Measurements from ENCODE around the gene EFCAB5.

EFCAB5 gene

GRCh38 chr17:29958947-29959657 is 17.7 kb downstream of the EFCAB5 start:
- Mint-ChIP-seq H3K27ac (no peak overlapping the region), H3K4me1 (ENCODE audit: low read depth) (no peaks in the 10 kb centered on the region), H3K36me3 (ENCODE audit: low read depth) (no peaks in the 10 kb centered on the region), H3K27me3 (no peaks in the 10 kb centered on the region), H3K9me3 (peaks cover 9% of the 10 kb centered on the region), H3K4me3 (no peak overlapping the region)
- no peak for DNase-seq

- Mint-ChIP-seq H3K4me1 (ENCODE audit: low read depth) (no peaks in the 10 kb centered on the region), H3K27ac (no peak overlapping the region), H3K9me3 (peaks cover 5% of the 10 kb centered on the region), H3K36me3 (ENCODE audit: low read depth) (no peaks in the 10 kb centered on the region), H3K27me3 (no peaks in the 10 kb centered on the region), H3K4me3 (no peak overlapping the region)
- no peak for DNase-seq
Observed at GRCh38 chr17:29959658-29960337, 18.4 kb downstream of the EFCAB5 start.

DNA sequence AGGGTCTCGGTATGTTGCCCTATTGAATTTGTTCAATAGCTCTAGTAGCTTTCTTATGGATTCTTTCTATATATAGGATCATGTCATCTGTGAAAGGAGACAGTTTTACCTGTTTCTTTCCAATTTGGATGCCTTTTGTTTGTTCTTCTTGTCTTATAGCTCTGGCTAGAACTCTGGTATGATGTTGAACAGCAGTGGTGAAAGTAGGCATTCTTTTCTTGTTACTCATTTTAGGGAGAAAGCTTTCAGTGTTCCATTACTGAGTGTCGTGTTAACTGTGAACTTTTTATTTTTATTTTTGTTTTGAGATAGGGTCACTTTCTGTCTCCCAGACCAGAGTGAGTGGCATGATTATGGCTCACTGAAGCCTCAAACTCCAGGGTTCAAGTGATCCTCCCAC is 21.2 kb downstream of the EFCAB5 start:
- no peak overlapping the region for H3K27ac Mint-ChIP-seq
- no peak for DNase-seq
- no peak overlapping the region for H3K4me3 Mint-ChIP-seq
- H3K4me1 Mint-ChIP-seq (ENCODE audit: low read depth), result no peaks in the 10 kb centered on the region
- H3K27me3 Mint-ChIP-seq, result no peaks in the 10 kb centered on the region
- peaks cover 2% of the 10 kb centered on the region for H3K9me3 Mint-ChIP-seq
- H3K36me3 Mint-ChIP-seq (ENCODE audit: low read depth), result no peaks in the 10 kb centered on the region

DNA sequence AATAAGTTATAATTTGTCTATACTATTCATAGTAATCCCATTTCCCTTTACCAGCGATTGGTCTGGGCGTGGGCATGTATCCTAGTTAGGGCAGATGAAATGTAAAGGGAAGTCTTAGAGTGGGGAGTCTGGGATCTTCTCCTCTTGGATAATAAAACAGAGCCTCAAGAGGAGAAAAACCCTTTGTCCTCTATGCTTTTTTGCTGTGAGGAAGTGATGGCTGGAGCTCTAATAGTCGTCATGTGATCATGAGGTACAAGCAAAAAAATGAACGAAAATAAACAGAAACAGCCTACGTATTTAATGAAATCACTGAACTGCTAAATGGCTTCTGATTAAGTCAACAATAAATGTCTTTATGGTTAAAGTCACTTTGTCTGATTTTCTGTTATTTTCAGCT is 26.8 kb downstream of the EFCAB5 start:
- Mint-ChIP-seq H3K4me3 (no peak overlapping the region), H3K9me3 (no peaks in the 10 kb centered on the region), H3K36me3 (ENCODE audit: low read depth) (no peaks in the 10 kb centered on the region), H3K4me1 (ENCODE audit: low read depth) (no peaks in the 10 kb centered on the region), H3K27ac (no peak overlapping the region), H3K27me3 (no peaks in the 10 kb centered on the region)
- no peak for DNase-seq

- Mint-ChIP-seq H3K4me1 (ENCODE audit: low read depth) (no peaks in the 10 kb centered on the region), H3K4me3 (no peak overlapping the region), H3K9me3 (no peaks in the 10 kb centered on the region), H3K27me3 (no peaks in the 10 kb centered on the region), H3K27ac (no peak overlapping the region), H3K36me3 (ENCODE audit: low read depth) (no peaks in the 10 kb centered on the region)
- no peak for DNase-seq
Observed at GRCh38 chr17:29972277-29972676, 30.8 kb downstream of the EFCAB5 start.

DNA sequence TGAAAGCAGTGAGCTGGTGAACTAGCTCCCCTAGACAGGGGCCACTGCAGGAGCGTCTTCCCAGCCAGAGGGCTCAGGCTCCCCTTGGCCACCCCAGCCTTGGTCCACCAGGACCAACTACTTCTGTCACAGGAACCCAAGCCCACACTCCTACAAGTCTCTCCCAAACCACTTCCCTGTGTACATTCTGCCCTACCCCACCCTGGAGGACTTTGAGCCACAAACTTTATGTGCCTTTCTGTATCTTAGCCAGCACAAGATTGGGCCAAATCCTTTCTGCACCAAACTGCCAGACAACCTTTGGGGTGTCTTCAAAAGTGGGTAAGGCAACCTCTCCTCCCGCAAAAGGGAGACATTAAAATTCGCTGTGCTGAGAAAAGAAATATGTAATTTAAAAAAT is 31.6 kb downstream of the EFCAB5 start:
- Mint-ChIP-seq H3K27me3 (no peaks in the 10 kb centered on the region), H3K9me3 (no peaks in the 10 kb centered on the region), H3K27ac (no peak overlapping the region), H3K4me1 (ENCODE audit: low read depth) (no peaks in the 10 kb centered on the region), H3K4me3 (no peak overlapping the region), H3K36me3 (ENCODE audit: low read depth) (no peaks in the 10 kb centered on the region)
- no peak for DNase-seq

GRCh38 chr17:29977836-29978235 is 36.4 kb downstream of the EFCAB5 start:
- H3K4me1 Mint-ChIP-seq (ENCODE audit: low read depth), result no peaks in the 10 kb centered on the region
- H3K27me3 Mint-ChIP-seq, result no peaks in the 10 kb centered on the region
- no peak overlapping the region for H3K27ac Mint-ChIP-seq
- no peak for DNase-seq
- no peak overlapping the region for H3K4me3 Mint-ChIP-seq
- H3K9me3 Mint-ChIP-seq, result no peaks in the 10 kb centered on the region
- no peaks in the 10 kb centered on the region for H3K36me3 Mint-ChIP-seq (ENCODE audit: low read depth)

DNA sequence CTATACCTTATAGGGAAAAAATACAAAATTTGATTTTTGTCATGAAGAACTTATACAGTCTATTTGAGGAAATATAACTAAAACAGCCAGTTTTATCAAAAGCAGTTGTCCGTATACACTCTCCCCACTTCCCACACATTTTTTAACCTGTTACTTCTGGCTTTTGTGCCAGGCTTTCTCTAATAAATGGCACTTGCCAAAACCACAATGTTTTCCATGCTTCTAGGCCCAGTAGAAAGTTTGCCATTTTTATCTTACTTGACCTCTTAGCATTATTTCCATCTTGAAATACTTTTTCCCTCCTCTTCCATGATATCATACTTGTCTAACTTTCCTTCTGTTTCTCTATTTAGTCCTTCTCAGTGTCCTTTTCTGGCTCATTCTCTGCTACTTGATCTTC is 38.8 kb downstream of the EFCAB5 start:
- no peaks in the 10 kb centered on the region for H3K36me3 Mint-ChIP-seq (ENCODE audit: low read depth)
- no peaks in the 10 kb centered on the region for H3K27me3 Mint-ChIP-seq
- no peaks in the 10 kb centered on the region for H3K4me1 Mint-ChIP-seq (ENCODE audit: low read depth)
- DNase-seq, result no peak
- H3K27ac Mint-ChIP-seq, result no peak overlapping the region
- no peaks in the 10 kb centered on the region for H3K9me3 Mint-ChIP-seq
- no peak overlapping the region for H3K4me3 Mint-ChIP-seq

GRCh38 chr17:29982991-29983653 is 41.7 kb downstream of the EFCAB5 start:
- no peak overlapping the region for H3K4me3 Mint-ChIP-seq
- peaks cover 11% of the 10 kb centered on the region for H3K9me3 Mint-ChIP-seq
- DNase-seq, result no peak
- no peak overlapping the region for H3K27ac Mint-ChIP-seq
- no peaks in the 10 kb centered on the region for H3K4me1 Mint-ChIP-seq (ENCODE audit: low read depth)
- no peaks in the 10 kb centered on the region for H3K36me3 Mint-ChIP-seq (ENCODE audit: low read depth)
- peaks cover 8% of the 10 kb centered on the region for H3K27me3 Mint-ChIP-seq

DNA sequence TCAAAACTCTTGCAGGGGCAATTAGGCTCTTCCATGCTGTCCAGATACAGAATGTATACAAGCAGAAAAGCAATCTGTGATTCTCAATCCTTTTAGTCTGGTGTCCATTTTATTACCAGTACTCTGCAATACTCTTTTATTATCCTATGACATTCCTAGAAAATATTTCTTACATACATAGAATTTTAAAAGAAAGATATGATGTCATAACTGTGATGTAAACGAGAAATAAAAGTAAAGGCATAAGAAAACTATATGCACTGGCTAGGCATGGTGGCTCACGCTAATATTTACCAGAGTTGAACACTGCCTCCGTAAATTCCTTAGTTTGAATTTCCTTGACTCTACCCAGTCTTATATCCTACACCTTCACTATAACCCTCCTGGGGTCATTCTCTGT is 55.0 kb downstream of the EFCAB5 start:
- H3K27ac Mint-ChIP-seq, result no peak overlapping the region
- no peak for DNase-seq
- H3K4me3 Mint-ChIP-seq, result no peak overlapping the region
- no peaks in the 10 kb centered on the region for H3K27me3 Mint-ChIP-seq
- H3K9me3 Mint-ChIP-seq, result peaks cover 2% of the 10 kb centered on the region
- H3K4me1 Mint-ChIP-seq (ENCODE audit: low read depth), result peaks cover 12% of the 10 kb centered on the region
- no peaks in the 10 kb centered on the region for H3K36me3 Mint-ChIP-seq (ENCODE audit: low read depth)

- no peaks in the 10 kb centered on the region for H3K27me3 Mint-ChIP-seq
- no peak overlapping the region for H3K4me3 Mint-ChIP-seq
- no peak overlapping the region for H3K27ac Mint-ChIP-seq
- no peaks in the 10 kb centered on the region for H3K36me3 Mint-ChIP-seq (ENCODE audit: low read depth)
- peaks cover 12% of the 10 kb centered on the region for H3K4me1 Mint-ChIP-seq (ENCODE audit: low read depth)
- no peaks in the 10 kb centered on the region for H3K9me3 Mint-ChIP-seq
- DNase-seq, result no peak
Observed at GRCh38 chr17:30000001-30000754, 58.7 kb downstream of the EFCAB5 start.

DNA sequence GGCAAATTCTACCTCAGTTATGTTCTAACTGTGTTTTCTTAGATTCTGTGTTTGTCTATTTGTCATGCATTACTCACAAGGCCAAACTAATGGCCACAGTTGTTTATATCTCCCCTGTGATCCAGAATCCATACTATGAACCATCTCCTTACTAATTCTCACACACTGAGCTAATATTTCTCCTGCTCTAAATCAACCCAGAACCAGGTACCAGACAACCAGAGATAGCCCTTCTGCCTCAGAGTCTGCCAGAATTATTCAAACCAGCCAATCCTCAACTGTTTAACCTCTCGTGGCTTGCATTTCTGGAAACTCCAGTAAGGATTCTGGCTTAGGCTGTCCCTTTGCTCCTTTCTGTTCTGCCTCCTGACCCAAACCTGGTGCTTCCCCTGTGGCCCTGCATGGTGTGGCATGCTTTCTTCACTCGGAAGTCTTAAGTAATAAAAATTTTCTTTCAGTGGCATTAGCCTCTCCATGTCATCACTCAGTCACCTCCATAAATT is 59.4 kb downstream of the EFCAB5 start:
- Mint-ChIP-seq H3K27me3 (no peaks in the 10 kb centered on the region), H3K27ac (peak overlapping the region; percentile 12), H3K36me3 (ENCODE audit: low read depth) (no peaks in the 10 kb centered on the region), H3K4me3 (no peak overlapping the region), H3K4me1 (ENCODE audit: low read depth) (peaks cover 12% of the 10 kb centered on the region), H3K9me3 (no peaks in the 10 kb centered on the region)
- DNase-seq, result no peak

- Mint-ChIP-seq H3K9me3 (no peaks in the 10 kb centered on the region), H3K4me1 (ENCODE audit: low read depth) (peaks cover 12% of the 10 kb centered on the region), H3K36me3 (ENCODE audit: low read depth) (no peaks in the 10 kb centered on the region), H3K4me3 (no peak overlapping the region), H3K27ac (no peak overlapping the region), H3K27me3 (no peaks in the 10 kb centered on the region)
- DNase-seq, result no peak
Observed at GRCh38 chr17:30002088-30002487, 60.7 kb downstream of the EFCAB5 start.

DNA sequence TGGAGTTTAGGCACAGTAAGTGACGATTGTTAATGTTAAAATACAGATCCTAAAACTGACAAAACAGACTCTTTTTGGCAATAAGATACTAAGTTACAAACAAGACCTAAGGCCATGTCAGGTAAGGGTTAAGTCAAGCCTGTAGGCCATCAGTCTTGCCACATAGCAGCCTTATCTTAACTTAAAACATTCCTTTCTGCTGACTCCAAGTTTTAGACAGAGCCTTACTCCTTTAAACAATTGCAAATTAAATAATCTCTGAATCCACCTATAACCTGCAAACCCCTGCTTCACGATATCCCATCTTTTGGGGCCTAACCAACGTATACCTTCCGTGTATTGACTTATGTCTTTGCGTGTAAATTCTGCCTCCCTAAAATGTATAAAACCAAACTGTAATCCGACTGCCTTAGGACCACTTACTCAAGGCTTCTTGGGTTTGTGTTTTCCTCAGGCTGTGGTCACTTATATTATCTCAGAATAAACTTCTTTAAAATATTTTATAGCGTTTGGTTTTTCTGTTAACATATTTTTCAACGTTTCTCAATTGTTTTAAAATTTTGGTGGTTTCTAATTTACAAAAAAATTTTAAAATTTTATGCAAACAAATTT is 64.4 kb downstream of the EFCAB5 start:
- no peaks in the 10 kb centered on the region for H3K9me3 Mint-ChIP-seq
- no peak overlapping the region for H3K4me3 Mint-ChIP-seq
- H3K27me3 Mint-ChIP-seq, result no peaks in the 10 kb centered on the region
- no peak overlapping the region for H3K27ac Mint-ChIP-seq
- H3K36me3 Mint-ChIP-seq (ENCODE audit: low read depth), result no peaks in the 10 kb centered on the region
- no peak for DNase-seq
- peaks cover 3% of the 10 kb centered on the region for H3K4me1 Mint-ChIP-seq (ENCODE audit: low read depth)
